Common myeloid progenitor, CD34-positive (primary cell): ENCODE results near the gene SCRG1.
A peak's percentile ranks its signal among the peaks of the same experiment; 100 is the strongest.

Experiments used
- CTCF ChIA-PET: fragments of 350-600 bp; sonication (Branson Sonifier 250); formaldehyde crosslinking; loops from one replicate; lab custom pipeline; 2021; ENCODE audit warnings: antibody characterized with exemption; lab: Charles Lee
- POLR2A ChIA-PET: fragments of 350-600 bp; sonication (Branson Sonifier 250); formaldehyde crosslinking; loops from one replicate; lab custom pipeline; 2021; ENCODE audit warnings: antibody characterized with exemption; lab: Charles Lee
- DNase-seq, 3 donors: peaks; one replicate each; pipeline versions ENCODE4 v3.0.0 to v3.0.0-alpha.2; 2013
- H3K27ac ChIP-seq, 2 experiments: 1 replicate in 1 of 2; 2 replicates in 1 of 2; pipeline ENCODE4 v1.7.0; 2013; ENCODE audit warnings: inconsistent platforms in 2 of 2, low read length in 2 of 2, mild to moderate bottlenecking in 2 of 2, low read depth in 1 of 2, moderate library complexity in 1 of 2; ENCODE audit not compliant: severe bottlenecking in 2 of 2, insufficient read depth in 1 of 2, poor library complexity in 1 of 2
- H3K27me3 ChIP-seq, 5 experiments: replicated peaks in 2 of 5; 1 replicate in 3 of 5; 2 replicates in 2 of 5; pipeline versions ENCODE4 v1.6.1 to v1.7.0; 2013; ENCODE audit warnings: low read length in 4 of 5, mild to moderate bottlenecking in 2 of 5, moderate library complexity in 2 of 5, inconsistent platforms in 1 of 5; ENCODE audit not compliant: insufficient read depth in 5 of 5, control insufficient read depth in 4 of 5
- H3K36me3 ChIP-seq, 4 experiments: 1 replicate in 2 of 4; 2 replicates in 2 of 4; pipeline versions ENCODE4 v1.6.1 to v1.7.0; 2013; ENCODE audit warnings: low read length in 3 of 4, control low read depth in 1 of 4, mild to moderate bottlenecking in 1 of 4; ENCODE audit not compliant: control insufficient read depth in 4 of 4, insufficient read depth in 4 of 4
- H3K4me1 ChIP-seq, 4 experiments: 1 replicate in 3 of 4; 2 replicates in 1 of 4; pipeline versions ENCODE4 v1.6.1 to v1.7.1; 2013; ENCODE audit warnings: low read length in 3 of 4, mild to moderate bottlenecking in 3 of 4, control low read depth in 1 of 4, inconsistent platforms in 1 of 4, moderate library complexity in 1 of 4; ENCODE audit not compliant: control insufficient read depth in 4 of 4, insufficient read depth in 4 of 4; ENCODE audit errors: control extremely low read depth in 1 of 4
- H3K4me3 ChIP-seq, 7 experiments: 1 replicate in 4 of 7; 2 replicates in 3 of 7; pipeline versions ENCODE4 v1.5.1 to v1.7.0; 2013; ENCODE audit warnings: mild to moderate bottlenecking in 7 of 7, low read length in 6 of 7, moderate library complexity in 6 of 7, inconsistent platforms in 2 of 7, low read depth in 2 of 7, control low read depth in 1 of 7; ENCODE audit not compliant: insufficient read depth in 4 of 7, control insufficient read depth in 1 of 7; ENCODE audit errors: extremely low read depth in 1 of 7
- H3K9me3 ChIP-seq, 5 experiments: 1 replicate in 4 of 5; 2 replicates in 1 of 5; pipeline versions ENCODE4 v1.6.1 to v1.7.1; 2013; ENCODE audit warnings: low read length in 4 of 5, mild to moderate bottlenecking in 2 of 5, inconsistent platforms in 1 of 5, low read depth in 1 of 5, moderate library complexity in 1 of 5; ENCODE audit not compliant: control insufficient read depth in 4 of 5, insufficient read depth in 2 of 5; ENCODE audit errors: control extremely low read depth in 1 of 5
- whole genome bisulfite sequencing: methylation state at CpG from one replicate; pipeline ENCODE4 v1.1.5; 2013; ENCODE audit not compliant: insufficient coverage; 5-methylcytosine and 5-hydroxymethylcytosine counted together

Gene SCRG1

DNA sequence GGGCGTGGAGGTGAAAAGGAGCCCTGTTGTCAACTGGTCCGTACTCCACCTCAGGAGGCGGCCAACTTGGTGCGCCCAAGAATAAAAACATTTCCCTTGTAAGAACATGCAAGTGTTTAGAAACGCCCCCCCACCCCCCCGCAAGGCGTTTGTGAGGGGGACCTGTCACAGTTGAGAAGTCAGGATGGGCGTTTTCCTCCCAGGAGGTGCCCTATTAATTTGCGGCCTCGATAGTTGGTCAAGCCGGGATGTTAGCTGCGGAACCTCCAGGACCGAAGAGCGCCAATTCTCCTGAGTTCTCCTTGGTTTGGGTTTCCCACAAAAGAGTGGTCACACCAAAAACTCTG is 28.8 kb downstream of the SCRG1 start:
- CTCF ChIA-PET: interaction anchor here (2.0 to 5.9 kb wide), 3 partner anchors 36 to 44 kb away, joined by 6 to 31 read pairs (median 18); partner anchors contain the start of gene HMGB2
- peaks cover 0 to 6% (median 0%) of the 10 kb centered on the region in 4 experiments for H3K36me3 ChIP-seq
- 0% methylated on average over 11 of the region's 14 CpGs for WGBS
- H3K4me3 ChIP-seq: peak overlapping the region; percentile 51 to 99 (median 91)
- POLR2A ChIA-PET: interaction anchor here (1.0 to 3.1 kb wide), 2 partner anchors 25 to 35 kb away, joined by 3 to 24 read pairs; partner anchors contain the start of gene HMGB2
- peak overlapping the region; percentile 79 to 88 for H3K27ac ChIP-seq
- no peaks in the 10 kb centered on the region for H3K27me3 ChIP-seq
- no peaks in the 10 kb centered on the region for H3K9me3 ChIP-seq
- DNase-seq: peak; percentile 64 to 86 (median 77)
- peaks cover 4 to 41% (median 31%) of the 10 kb centered on the region in 4 experiments for H3K4me1 ChIP-seq

DNA sequence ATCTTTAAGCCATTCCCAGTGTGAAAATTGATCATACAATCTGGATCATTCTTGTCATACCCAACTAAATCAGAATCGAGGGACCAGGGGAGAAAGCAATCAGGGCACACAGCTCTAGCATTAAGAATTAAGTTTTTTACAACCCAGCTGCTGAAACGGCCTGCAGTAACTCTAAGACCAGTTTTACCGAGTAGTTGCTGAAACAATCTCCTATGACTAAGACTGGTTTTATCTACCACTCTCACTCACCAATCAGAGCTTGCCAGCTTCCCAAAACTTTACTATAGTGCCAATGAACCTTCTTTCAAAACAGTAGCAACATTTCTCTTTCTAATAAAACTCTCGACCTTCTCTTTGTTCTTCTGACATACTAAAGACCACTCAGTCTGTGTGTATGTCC is 31.0 kb downstream of the SCRG1 start:
- peak overlapping the region in 1 of 2 experiments; percentile 14 for H3K27ac ChIP-seq
- no peak overlapping the region for H3K4me3 ChIP-seq
- WGBS: 38% methylated on average over 3 of the region's 4 CpGs
- H3K27me3 ChIP-seq: no peaks in the 10 kb centered on the region
- POLR2A ChIA-PET: interaction anchor here (1.1 kb wide), 1 partner anchor 34 kb away, joined by 6 read pairs; the partner anchor contains the start of gene HMGB2
- no peaks in the 10 kb centered on the region for H3K9me3 ChIP-seq
- peak in 2 of 3 donors; percentile 48 to 67 for DNase-seq
- H3K36me3 ChIP-seq: no peaks in the 10 kb centered on the region
- H3K4me1 ChIP-seq: peaks cover 4 to 36% (median 25%) of the 10 kb centered on the region in 4 experiments
- CTCF ChIA-PET: interaction anchor here (1.0 to 2.0 kb wide), 6 partner anchors 17 to 53 kb away, joined by 3 to 6 read pairs (median 4); no protein-coding TSS in a partner anchor

DNA sequence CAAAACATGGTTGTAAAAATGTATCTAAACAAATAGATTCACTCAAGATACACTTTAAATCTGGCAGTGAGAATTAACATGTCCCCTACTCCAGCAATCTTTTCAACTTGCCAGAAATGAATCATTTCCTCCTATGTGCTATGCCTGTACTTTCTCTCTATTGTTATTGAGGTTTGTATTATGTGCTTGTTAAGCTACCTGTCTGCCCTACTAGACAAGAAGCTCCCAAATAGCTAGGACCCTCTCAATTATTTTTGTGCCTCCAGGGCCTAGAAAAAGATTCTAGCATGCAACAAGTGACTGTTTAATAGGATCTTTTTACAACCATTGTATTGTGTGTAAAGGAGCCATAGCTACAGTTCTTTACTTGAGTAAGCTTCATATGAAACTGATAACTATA is 31.6 kb downstream of the SCRG1 start:
- CTCF ChIA-PET: interaction anchor here (1.0 to 1.7 kb wide), 5 partner anchors 16 to 54 kb away, joined by 3 to 5 read pairs (median 3); no protein-coding TSS in a partner anchor
- POLR2A ChIA-PET: no interaction called here

DNA sequence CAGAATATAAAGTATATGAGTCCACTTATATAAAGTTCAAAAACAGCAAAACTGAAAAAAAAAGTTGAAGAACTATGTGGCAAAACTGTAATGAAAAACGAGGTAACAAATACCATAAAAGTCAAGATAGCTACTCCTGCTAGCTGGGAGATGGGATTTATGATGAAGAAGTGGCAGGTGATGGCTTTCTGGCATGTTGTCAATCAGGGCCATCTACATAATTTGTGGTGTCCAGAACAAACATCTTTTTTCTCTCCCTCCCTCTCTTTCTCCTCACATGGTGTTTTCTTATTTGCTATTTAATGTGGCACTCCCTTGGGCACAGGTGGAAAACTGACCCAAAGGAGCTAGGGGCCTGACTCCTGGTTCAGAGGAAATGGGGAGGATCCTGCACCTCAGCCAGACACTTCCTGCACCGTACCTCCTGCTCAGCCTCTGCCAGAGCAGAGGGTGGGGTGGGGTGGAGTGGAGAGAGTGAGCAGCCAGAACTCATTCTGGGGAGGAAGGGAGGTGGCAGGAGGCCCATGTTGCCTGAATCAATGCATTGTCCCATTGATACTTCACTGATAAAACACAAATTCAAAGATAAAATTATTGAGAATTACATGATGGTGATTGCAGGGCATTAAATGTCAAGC is 33.4 kb downstream of the SCRG1 start:
- Histone ChIP-seq H3K36me3 (no peaks in the 10 kb centered on the region), H3K27ac (no peak overlapping the region), H3K27me3 (no peaks in the 10 kb centered on the region), H3K9me3 (no peaks in the 10 kb centered on the region), H3K4me1 (peaks cover 4 to 29% (median 22%) of the 10 kb centered on the region in 4 experiments), H3K4me3 (no peak overlapping the region)
- ChIA-PET POLR2A (no interaction called here), CTCF (interaction anchor here (0.9 to 1.9 kb wide), 3 partner anchors 11 to 39 kb away, joined by 3 to 7 read pairs (median 4); no protein-coding TSS in a partner anchor)
- peak in 1 of 3 donors; percentile 8 for DNase-seq
- WGBS: 0% methylated on average over 1 of the region's 2 CpGs

More for the DNA sequence above, 31.6 kb downstream of the SCRG1 start:
- H3K4me3 ChIP-seq: no peak overlapping the region
- DNase-seq: peak in 2 of 3 donors; percentile 21 to 42
- no peaks in the 10 kb centered on the region for H3K36me3 ChIP-seq
- H3K27ac ChIP-seq: no peak overlapping the region
- H3K27me3 ChIP-seq: no peaks in the 10 kb centered on the region
- no peaks in the 10 kb centered on the region for H3K9me3 ChIP-seq
- peaks cover 4 to 29% (median 22%) of the 10 kb centered on the region in 4 experiments for H3K4me1 ChIP-seq

DNA sequence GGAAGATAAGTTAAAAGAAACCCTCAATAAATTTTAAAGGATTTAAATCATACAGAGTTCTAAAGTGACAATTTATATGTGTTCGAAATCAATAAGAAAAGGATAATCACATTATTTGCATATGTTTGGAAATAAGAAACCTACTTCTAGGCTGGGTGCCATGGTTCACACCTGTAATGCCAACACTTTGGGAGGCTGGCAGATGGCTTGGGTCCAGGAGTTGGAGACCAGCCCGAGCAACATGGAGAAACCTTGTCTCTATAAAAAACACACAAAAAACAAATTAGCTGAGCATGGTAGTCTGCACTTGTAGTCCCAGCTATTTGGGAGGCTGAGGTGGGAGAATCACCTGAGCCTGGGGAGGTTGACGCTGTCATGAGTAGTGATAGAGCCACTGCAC is 36.2 kb downstream of the SCRG1 start:
- H3K4me3 ChIP-seq: no peak overlapping the region
- H3K27me3 ChIP-seq: no peaks in the 10 kb centered on the region
- no peaks in the 10 kb centered on the region for H3K36me3 ChIP-seq
- no peak for DNase-seq
- no peaks in the 10 kb centered on the region for H3K9me3 ChIP-seq
- no peak overlapping the region for H3K27ac ChIP-seq
- ChIA-PET POLR2A (no interaction called here), CTCF (interaction anchor here (1.0 kb wide), 1 partner anchor 15 kb away, joined by 4 read pairs; no protein-coding TSS in a partner anchor)
- H3K4me1 ChIP-seq: peaks cover 0 to 23% (median 13%) of the 10 kb centered on the region in 4 experiments
- no CpG with 5 or more reads among the region's 3 CpGs for WGBS

DNA sequence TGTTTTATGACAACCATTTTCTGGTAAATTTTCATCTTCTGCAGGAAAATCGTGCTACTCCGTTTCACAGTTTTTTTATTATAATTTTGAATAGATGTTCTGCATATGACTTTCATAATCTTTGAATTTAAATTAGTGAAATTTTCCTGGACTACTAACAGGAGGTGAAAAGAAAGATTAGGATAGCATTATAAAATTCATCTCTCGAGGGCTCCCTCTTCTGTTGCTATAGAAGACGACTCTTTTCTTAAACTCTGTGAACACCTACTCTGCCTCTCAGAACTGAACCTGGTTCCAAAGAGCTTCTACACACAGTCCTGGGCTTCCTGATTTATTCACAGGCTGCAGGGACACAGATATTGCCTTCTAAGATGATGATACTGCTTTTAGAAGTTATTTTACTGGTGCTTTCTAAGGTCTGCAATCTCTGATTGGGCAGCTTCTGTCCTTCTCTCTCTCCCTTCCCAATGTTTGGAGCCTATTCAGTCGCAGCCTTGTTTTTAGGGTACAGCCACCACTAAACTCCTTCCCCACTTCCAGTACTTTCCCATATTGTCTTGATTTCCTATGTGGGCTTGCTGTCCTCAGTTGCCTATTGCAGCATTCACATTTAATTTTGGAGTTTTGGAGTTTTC is 38.2 kb downstream of the SCRG1 start:
- CTCF ChIA-PET: interaction anchor here (0.7 to 2.2 kb wide), 10 partner anchors 9 to 54 kb away, joined by 3 to 7 read pairs (median 3); partner anchors contain the start of gene HMGB2
- peak in 1 of 3 donors; percentile 20 for DNase-seq

More for the DNA sequence above, 38.2 kb downstream of the SCRG1 start:
- POLR2A ChIA-PET: no interaction called here
- Histone ChIP-seq H3K27ac (no peak overlapping the region), H3K27me3 (no peaks in the 10 kb centered on the region), H3K36me3 (no peaks in the 10 kb centered on the region), H3K9me3 (no peaks in the 10 kb centered on the region), H3K4me1 (peaks cover 0 to 5% (median 5%) of the 10 kb centered on the region in 4 experiments), H3K4me3 (no peak overlapping the region)
- 100% methylated on average over 1 of the region's 5 CpGs for WGBS
